ENCODE data around the gene FBXL15.

The FBXL15 gene

GRCh38 chr10:102426803-102427287 lies 6.2 kb downstream of the FBXL15 start:
- Histone ChIP-seq H3F3A (ENCODE audit: insufficient read depth, low read length) (peaks cover 12% of the 10 kb centered on the region), H3K9ac (ENCODE audit: low read length) (no peak overlapping the region), H3K9me3 (replicated peaks; ENCODE audit: insufficient read depth, low read length) (no peaks in the 10 kb centered on the region), H3K4me1 (ENCODE audit: low read length) (peaks cover 11% of the 10 kb centered on the region), H4K20me1 (ENCODE audit: insufficient read depth, low read length) (no peaks in the 10 kb centered on the region), H3K9me2 (replicated peaks; ENCODE audit: insufficient read depth, low read length) (no peaks in the 10 kb centered on the region), H3K79me2 (ENCODE audit: low read length) (peaks cover 15% of the 10 kb centered on the region), H3K4me2 (ENCODE audit: low read depth, low read length) (no peak overlapping the region), H3K27ac (ENCODE audit: low read length) (no peak overlapping the region), H3K27me3 (replicated peaks; ENCODE audit: insufficient read depth, low read length) (no peaks in the 10 kb centered on the region), H3K4me3 (ENCODE audit: low read length) (no peak overlapping the region), H2AFZ (ENCODE audit: low read length) (no peak overlapping the region), H3K36me3 (replicated peaks; ENCODE audit: insufficient read depth, low read length) (no peaks in the 10 kb centered on the region)
- no peak for DNase-seq
- TF ChIP-seq CTCF (IDR thresholded peaks at IDR 0.05; ENCODE audit: low read length) (no peak), EZH2phosphoT487 (IDR thresholded peaks at IDR 0.05; ENCODE audit: low read length) (no peak)

DNA sequence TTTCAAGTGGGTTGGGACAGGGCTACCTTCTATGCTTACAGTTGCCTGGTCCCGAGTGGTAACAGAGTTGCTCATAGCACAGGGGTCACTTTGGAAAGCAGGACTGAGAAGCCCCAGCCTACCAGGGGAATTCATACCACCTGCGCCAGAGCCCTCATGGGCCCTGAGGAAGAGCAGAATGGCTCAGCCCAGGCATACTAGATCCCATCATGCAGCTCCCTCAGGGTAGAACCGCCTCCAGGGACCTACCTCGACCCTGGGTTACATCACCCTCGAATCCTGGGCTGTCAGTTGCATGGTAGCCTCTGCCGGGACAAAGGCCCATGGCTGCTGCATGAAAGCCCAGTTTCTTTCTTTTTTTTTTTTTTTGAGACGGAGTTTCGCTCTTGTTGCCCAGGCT lies 8.8 kb downstream of the FBXL15 start:
- TF ChIP-seq EZH2phosphoT487 (IDR thresholded peaks at IDR 0.05; ENCODE audit: low read length) (no peak), CTCF (IDR thresholded peaks at IDR 0.05; ENCODE audit: low read length) (no peak), EZH2 (optimal IDR thresholded peaks at IDR 0.05; ENCODE audit: low read depth, low read length) (no peak)
- Histone ChIP-seq H3K9me2 (replicated peaks; ENCODE audit: insufficient read depth, low read length) (no peaks in the 10 kb centered on the region), H3F3A (ENCODE audit: insufficient read depth, low read length) (peaks cover 10% of the 10 kb centered on the region; the same call in 1 of the 2 replicates)

GRCh38 chr10:102431452-102432124 lies 11.0 kb downstream of the FBXL15 start:
- Histone ChIP-seq H3K4me3 (ENCODE audit: low read length) (peak overlapping the region; percentile 97), H3K9me3 (replicated peaks; ENCODE audit: insufficient read depth, low read length) (no peaks in the 10 kb centered on the region), H3K9ac (ENCODE audit: low read length) (peak overlapping the region; percentile 86), H3K79me2 (ENCODE audit: low read length) (peaks cover 16% of the 10 kb centered on the region), H3K27ac (ENCODE audit: low read length) (peak overlapping the region; percentile 15; the same call in 1 of the 2 replicates), H3F3A (ENCODE audit: insufficient read depth, low read length) (peaks cover 10% of the 10 kb centered on the region; the same call in 1 of the 2 replicates), H3K27me3 (replicated peaks; ENCODE audit: insufficient read depth, low read length) (peaks cover 19% of the 10 kb centered on the region), H4K20me1 (ENCODE audit: insufficient read depth, low read length) (no peaks in the 10 kb centered on the region), H3K36me3 (replicated peaks; ENCODE audit: insufficient read depth, low read length) (no peaks in the 10 kb centered on the region), H2AFZ (ENCODE audit: low read length) (peak overlapping the region; percentile 93), H3K4me2 (ENCODE audit: low read depth, low read length) (peak overlapping the region; percentile 79), H3K9me2 (replicated peaks; ENCODE audit: insufficient read depth, low read length) (no peaks in the 10 kb centered on the region), H3K4me1 (ENCODE audit: low read length) (peaks cover 11% of the 10 kb centered on the region; the same call in 1 of the 2 replicates)
- peak; percentile 24 for DNase-seq
- TF ChIP-seq CTCF (IDR thresholded peaks at IDR 0.05; ENCODE audit: low read length) (no peak), EZH2 (optimal IDR thresholded peaks at IDR 0.05; ENCODE audit: low read depth, low read length) (no peak), EZH2phosphoT487 (IDR thresholded peaks at IDR 0.05; ENCODE audit: low read length) (no peak)

More for the DNA sequence above, 8.8 kb downstream of the FBXL15 start:
- Histone ChIP-seq H3K27me3 (replicated peaks; ENCODE audit: insufficient read depth, low read length) (peaks cover 10% of the 10 kb centered on the region), H3K9ac (ENCODE audit: low read length) (no peak overlapping the region), H3K79me2 (ENCODE audit: low read length) (peaks cover 16% of the 10 kb centered on the region), H3K4me2 (ENCODE audit: low read depth, low read length) (no peak overlapping the region), H3K36me3 (replicated peaks; ENCODE audit: insufficient read depth, low read length) (no peaks in the 10 kb centered on the region), H3K4me3 (ENCODE audit: low read length) (no peak overlapping the region), H4K20me1 (ENCODE audit: insufficient read depth, low read length) (no peaks in the 10 kb centered on the region), H2AFZ (ENCODE audit: low read length) (no peak overlapping the region), H3K4me1 (ENCODE audit: low read length) (peaks cover 9% of the 10 kb centered on the region; the same call in 1 of the 2 replicates), H3K9me3 (replicated peaks; ENCODE audit: insufficient read depth, low read length) (no peaks in the 10 kb centered on the region), H3K27ac (ENCODE audit: low read length) (no peak overlapping the region)
- DNase-seq: no peak
